ENCODE data around the gene STX4.

The STX4 gene

DNA sequence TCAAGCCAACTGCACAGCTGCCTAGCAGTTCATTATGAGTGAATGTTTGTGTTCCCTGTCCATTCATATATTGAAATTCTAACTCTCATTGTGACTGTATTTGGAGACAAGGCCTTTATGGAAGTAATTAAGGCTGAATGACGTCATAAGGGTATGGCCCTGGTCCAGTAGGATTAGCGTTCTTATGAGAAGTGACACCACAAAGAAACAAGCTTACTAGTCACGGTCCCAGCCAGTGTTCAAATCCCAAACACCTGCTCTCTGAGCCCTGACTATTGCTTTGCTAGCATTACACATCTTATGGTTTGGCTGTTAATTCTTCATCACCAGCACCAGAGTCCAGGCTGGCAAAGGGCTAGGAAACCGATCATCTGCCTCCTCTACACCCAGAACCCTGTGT is 38.5 kb downstream of the STX4 start:
- DNase-seq: no peak

- no peak for DNase-seq
These were observed 39.3 kb downstream of the STX4 start for GRCh38 chr16:31072540-31073141.

GRCh38 chr16:31073142-31073969 is 40.0 kb downstream of the STX4 start:
- peak; percentile 62 for DNase-seq

- peak; percentile 94 for DNase-seq
These were observed 40.8 kb downstream of the STX4 start, which contains the start of the genes ZNF646 and ZNF668 for GRCh38 chr16:31073970-31074813. TSS of gene ZNF646 (plus strand) at chr16:31074422. CDS start at chr16:31076325, 1,903 bp downstream. TSS of gene ZNF668 (minus strand) at chr16:31074240. CDS start at chr16:31064459, 9,781 bp downstream.

GRCh38 chr16:31074814-31075183 is 41.4 kb downstream of the STX4 start:
- no peak for DNase-seq

- no peak for DNase-seq
These were observed 43.0 kb downstream of the STX4 start for GRCh38 chr16:31076319-31076718.

GRCh38 chr16:31077024-31077423 is 43.7 kb downstream of the STX4 start:
- no peak for DNase-seq

DNA sequence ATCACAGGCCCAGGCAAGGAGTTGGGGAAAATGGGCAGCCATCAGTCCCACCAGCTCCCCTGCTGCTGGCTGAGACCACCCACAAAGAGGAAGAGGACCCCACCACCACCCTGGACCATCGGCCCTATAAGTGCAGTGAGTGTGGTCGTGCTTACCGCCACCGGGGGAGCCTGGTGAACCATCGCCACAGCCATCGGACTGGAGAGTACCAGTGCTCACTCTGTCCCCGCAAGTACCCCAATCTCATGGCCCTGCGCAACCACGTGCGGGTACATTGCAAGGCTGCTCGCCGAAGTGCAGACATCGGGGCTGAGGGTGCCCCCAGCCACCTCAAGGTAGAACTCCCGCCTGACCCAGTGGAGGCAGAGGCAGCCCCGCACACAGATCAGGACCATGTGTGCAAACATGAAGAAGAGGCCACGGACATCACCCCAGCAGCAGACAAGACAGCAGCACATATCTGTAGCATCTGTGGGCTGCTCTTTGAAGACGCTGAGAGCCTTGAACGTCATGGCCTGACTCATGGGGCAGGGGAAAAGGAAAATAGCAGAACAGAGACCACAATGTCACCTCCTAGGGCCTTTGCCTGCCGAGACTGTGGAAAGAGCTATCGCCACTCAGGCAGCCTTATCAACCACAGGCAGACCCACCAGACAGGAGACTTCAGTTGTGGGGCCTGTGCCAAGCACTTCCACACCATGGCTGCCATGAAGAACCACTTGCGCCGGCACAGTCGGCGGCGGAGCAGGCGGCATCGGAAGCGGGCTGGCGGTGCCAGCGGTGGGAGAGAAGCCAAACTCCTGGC is 44.4 kb downstream of the STX4 start:
- no peak for DNase-seq

- no peak for DNase-seq
These were observed 45.4 kb downstream of the STX4 start for GRCh38 chr16:31078597-31079341.

- DNase-seq: no peak
These were observed 46.1 kb downstream of the STX4 start for GRCh38 chr16:31079342-31079944.

DNA sequence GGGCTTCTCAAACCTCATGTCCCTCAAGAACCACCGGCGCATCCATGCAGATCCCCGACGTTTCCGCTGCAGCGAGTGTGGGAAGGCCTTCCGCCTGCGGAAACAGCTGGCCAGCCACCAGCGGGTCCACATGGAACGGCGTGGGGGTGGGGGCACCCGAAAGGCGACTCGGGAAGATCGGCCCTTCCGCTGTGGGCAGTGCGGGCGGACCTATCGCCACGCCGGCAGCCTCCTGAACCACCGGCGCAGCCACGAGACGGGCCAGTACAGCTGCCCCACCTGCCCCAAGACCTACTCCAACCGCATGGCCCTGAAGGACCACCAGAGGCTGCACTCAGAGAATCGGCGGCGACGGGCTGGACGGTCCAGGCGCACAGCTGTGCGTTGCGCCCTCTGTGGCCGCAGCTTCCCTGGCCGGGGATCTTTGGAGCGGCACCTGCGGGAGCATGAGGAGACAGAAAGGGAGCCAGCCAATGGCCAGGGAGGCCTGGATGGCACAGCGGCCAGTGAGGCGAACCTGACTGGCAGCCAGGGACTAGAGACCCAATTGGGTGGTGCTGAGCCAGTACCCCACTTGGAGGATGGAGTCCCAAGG is 46.8 kb downstream of the STX4 start:
- no peak for DNase-seq

- no peak for DNase-seq
These were observed 47.5 kb downstream of the STX4 start for GRCh38 chr16:31080756-31081419.

GRCh38 chr16:31081428-31082351 is 48.3 kb downstream of the STX4 start:
- no peak for DNase-seq

GRCh38 chr16:31082368-31083045 is 49.1 kb downstream of the STX4 start:
- DNase-seq: no peak

GRCh38 chr16:31083081-31083480 is 49.7 kb downstream of the STX4 start:
- DNase-seq: no peak

GRCh38 chr16:31083556-31083955 is 50.2 kb downstream of the STX4 start:
- no peak for DNase-seq

DNA sequence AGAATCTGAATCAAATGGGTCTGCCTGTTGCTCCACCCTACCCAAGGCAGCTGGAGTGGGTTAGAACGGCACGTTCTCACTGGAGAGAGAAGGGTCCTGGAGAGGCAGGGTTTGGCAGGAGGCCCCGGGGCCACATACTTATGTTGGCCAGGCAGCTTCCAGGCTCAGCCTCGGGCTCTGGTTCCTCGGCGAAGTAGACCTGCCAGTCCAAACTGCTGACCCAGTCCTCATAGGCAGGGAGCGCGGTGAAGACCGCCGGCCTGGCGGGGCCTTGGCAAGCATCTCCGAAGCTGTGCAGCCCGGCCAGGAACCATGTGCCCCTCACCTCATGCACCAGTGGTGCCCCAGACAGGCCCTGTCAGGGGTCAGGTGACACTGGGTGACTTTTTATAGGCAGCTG is 50.6 kb downstream of the STX4 start:
- no peak for DNase-seq

- no peak for DNase-seq
These were observed 51.4 kb downstream of the STX4 start for GRCh38 chr16:31084584-31085302.
